ENCODE data around the gene IFITM10. TPM values are rescaled to one million over a fixed set of nuclear protein-coding genes. Genes with fewer than 3 reads are reported as not detected.
A peak's percentile ranks its signal among the peaks of the same experiment; 100 is the strongest.

IFITM10 gene
- polyA plus RNA-seq, 1 of the 3 experiments (the other 2 are of a cell fraction), result 0.21 TPM

- Histone ChIP-seq H3K4me2 (peak within 1 kb of the TSS; percentile 99), H3K4me1 (ENCODE audit: control insufficient read depth in 1 of 2, insufficient read depth in 2 of 2, low read depth in 1 of 2, low read length in 1 of 2) (peaks cover 4 to 19% of the 10 kb centered on the region in 2 experiments; a peak in 3 of 4 replicates), H3K9ac (peak within 1 kb of the TSS; percentile 87), H3K27ac (ENCODE audit: low read depth in 2 of 2, low read length in 1 of 2) (peak within 1 kb of the TSS in 1 of 2 experiments; percentile 81; a peak in 2 of 4 replicates), H3K79me2 (ENCODE audit: insufficient read depth) (peaks cover 21% of the 10 kb centered on the region), H2AFZ (ENCODE audit: low read depth) (peak within 1 kb of the TSS; percentile 87), H3K4me3 (ENCODE audit: low read depth in 2 of 2, low read length in 1 of 2) (peak within 1 kb of the TSS; percentile 92 to 94), H3F3A (replicated peaks; ENCODE audit: insufficient read depth) (no peaks in the 10 kb centered on the region), H3K36me3 (replicated peaks in 1 of 2; ENCODE audit: control insufficient read depth in 1 of 2, insufficient read depth in 2 of 2, low read length in 1 of 2) (peaks cover 0 to 22% of the 10 kb centered on the region in 2 experiments), H4K20me1 (ENCODE audit: insufficient read depth) (no peaks in the 10 kb centered on the region), H3K9me3 (no peaks in the 10 kb centered on the region), H3K9me2 (no peaks in the 10 kb centered on the region), H3K27me3 (ENCODE audit: insufficient read depth) (no peaks in the 10 kb centered on the region)
- CTCF ChIA-PET, result interaction anchor here (0.6 to 3.5 kb wide), 11 partner anchors 9 to 430 kb away, joined by 3 to 18 read pairs (median 5); no protein-coding TSS in a partner anchor
- 2% methylated on average over 8 of the region's 85 CpGs for WGBS (ENCODE audit: low lambda C conversion rate)
- DNase-seq, result peak; percentile 100
- POLR2A ChIA-PET, result interaction anchor here (0.5 to 1.5 kb wide), 4 partner anchors 8 to 70 kb away, joined by 3 to 5 read pairs (median 4); no protein-coding TSS in a partner anchor
- TF ChIP-seq RAD21 (IDR thresholded peaks at IDR 0.05; ENCODE audit: low read length), result no peak
- no peak for TF ChIP-seq TEAD4 (IDR thresholded peaks at IDR 0.05; ENCODE audit: borderline replicate concordance, insufficient read depth)
- peak; percentile 31 for TF ChIP-seq CTCF (IDR thresholded peaks at IDR 0.05)
- TF ChIP-seq IRF3 (IDR thresholded peaks at IDR 0.05; ENCODE audit: low read depth, low read length), result no peak
- peak; percentile 20; the same call in 1 of the 2 replicates for TF ChIP-seq TAF1 (IDR thresholded peaks at IDR 0.05; ENCODE audit: borderline replicate concordance, low read depth, low read length)
- TF ChIP-seq, protein P1, sequence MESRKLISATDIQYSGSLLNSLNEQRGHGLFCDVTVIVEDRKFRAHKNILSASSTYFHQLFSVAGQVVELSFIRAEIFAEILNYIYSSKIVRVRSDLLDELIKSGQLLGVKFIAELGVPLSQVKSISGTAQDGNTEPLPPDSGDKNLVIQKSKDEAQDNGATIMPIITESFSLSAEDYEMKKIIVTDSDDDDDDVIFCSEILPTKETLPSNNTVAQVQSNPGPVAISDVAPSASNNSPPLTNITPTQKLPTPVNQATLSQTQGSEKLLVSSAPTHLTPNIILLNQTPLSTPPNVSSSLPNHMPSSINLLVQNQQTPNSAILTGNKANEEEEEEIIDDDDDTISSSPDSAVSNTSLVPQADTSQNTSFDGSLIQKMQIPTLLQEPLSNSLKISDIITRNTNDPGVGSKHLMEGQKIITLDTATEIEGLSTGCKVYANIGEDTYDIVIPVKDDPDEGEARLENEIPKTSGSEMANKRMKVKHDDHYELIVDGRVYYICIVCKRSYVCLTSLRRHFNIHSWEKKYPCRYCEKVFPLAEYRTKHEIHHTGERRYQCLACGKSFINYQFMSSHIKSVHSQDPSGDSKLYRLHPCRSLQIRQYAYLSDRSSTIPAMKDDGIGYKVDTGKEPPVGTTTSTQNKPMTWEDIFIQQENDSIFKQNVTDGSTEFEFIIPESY (IDR thresholded peaks at IDR 0.05; ENCODE audit: borderline replicate concordance, low read depth), result no peak
- TF ChIP-seq MXI1 (IDR thresholded peaks at IDR 0.05; ENCODE audit: low read depth, low read length), result peak; percentile 68
- TF ChIP-seq EZH2phosphoT487 (IDR thresholded peaks at IDR 0.05; ENCODE audit: borderline replicate concordance, low read depth), result no peak
- TF ChIP-seq POLR2AphosphoS5 (IDR thresholded peaks at IDR 0.05; ENCODE audit: low read depth, low read length), result peak; percentile 65
- peak; percentile 95 for TF ChIP-seq USF1 (IDR thresholded peaks at IDR 0.05; ENCODE audit: borderline replicate concordance, low read depth)
- TF ChIP-seq GABPA (IDR thresholded peaks at IDR 0.05; ENCODE audit: low read depth), result no peak
- no peak for TF ChIP-seq CHD2 (IDR thresholded peaks at IDR 0.05; ENCODE audit: low read length, partially characterized antibody)
- 0 out of 2 replicates have a peak, but pooled peaks have one; percentile 38 for TF ChIP-seq SIN3A (IDR thresholded peaks at IDR 0.05; ENCODE audit: borderline replicate concordance, low read depth, low read length)
- TF ChIP-seq FOXJ3 (CRISPR knock-in tag; IDR thresholded peaks at IDR 0.05), result no peak
- no peak for TF ChIP-seq TCF12 (IDR thresholded peaks at IDR 0.05)
- no peak for TF ChIP-seq GATA2 (CRISPR knock-in tag; IDR thresholded peaks at IDR 0.05)
- TF ChIP-seq PBX3 (IDR thresholded peaks at IDR 0.05), result 0 out of 2 replicates have a peak, but pooled peaks have one; percentile 8
- TF ChIP-seq SMC3 (IDR thresholded peaks at IDR 0.05; ENCODE audit: low read depth, low read length), result no peak
- no peak for TF ChIP-seq MEF2A (IDR thresholded peaks at IDR 0.05; ENCODE audit: borderline replicate concordance, low read depth)
- no peak for TF ChIP-seq JUND (IDR thresholded peaks at IDR 0.05)
- TF ChIP-seq RFX5 (IDR thresholded peaks at IDR 0.05; ENCODE audit: low read length), result no peak
- TF ChIP-seq NFIC (IDR thresholded peaks at IDR 0.05; ENCODE audit: borderline replicate concordance), result no peak
- no peak for TF ChIP-seq YY1 (IDR thresholded peaks at IDR 0.05; ENCODE audit: low read depth)
- no peak for TF ChIP-seq EP300 (IDR thresholded peaks at IDR 0.05; ENCODE audit: borderline replicate concordance in 1 of 2, low read depth in 1 of 2, low read length in 1 of 2)
- no peak for TF ChIP-seq RCOR1 (IDR thresholded peaks at IDR 0.05; ENCODE audit: low read length)
- no peak for TF ChIP-seq FOXM1 (IDR thresholded peaks at IDR 0.05; ENCODE audit: low read depth)
Observed at GRCh38 chr11:1763796-1764661, 13.6 kb upstream of the IFITM10 start, which contains the start of gene CTSD. TSS of gene CTSD (minus strand) at chr11:1763927. CDS start at chr11:1763859, 68 bp downstream.

Measured in SK-N-SH (cell line).